Measurements from ENCODE around the gene USP48.
"Not testable (repeated sequence)": the region's sequence is repeated elsewhere in the genome, so short reads cannot be mapped to it uniquely, and the experiment has no call there.

The USP48 gene

GRCh38 chr1:21680381-21680780, 102.6 kb downstream of the USP48 start:
- TF ChIP-seq, protein P1, sequence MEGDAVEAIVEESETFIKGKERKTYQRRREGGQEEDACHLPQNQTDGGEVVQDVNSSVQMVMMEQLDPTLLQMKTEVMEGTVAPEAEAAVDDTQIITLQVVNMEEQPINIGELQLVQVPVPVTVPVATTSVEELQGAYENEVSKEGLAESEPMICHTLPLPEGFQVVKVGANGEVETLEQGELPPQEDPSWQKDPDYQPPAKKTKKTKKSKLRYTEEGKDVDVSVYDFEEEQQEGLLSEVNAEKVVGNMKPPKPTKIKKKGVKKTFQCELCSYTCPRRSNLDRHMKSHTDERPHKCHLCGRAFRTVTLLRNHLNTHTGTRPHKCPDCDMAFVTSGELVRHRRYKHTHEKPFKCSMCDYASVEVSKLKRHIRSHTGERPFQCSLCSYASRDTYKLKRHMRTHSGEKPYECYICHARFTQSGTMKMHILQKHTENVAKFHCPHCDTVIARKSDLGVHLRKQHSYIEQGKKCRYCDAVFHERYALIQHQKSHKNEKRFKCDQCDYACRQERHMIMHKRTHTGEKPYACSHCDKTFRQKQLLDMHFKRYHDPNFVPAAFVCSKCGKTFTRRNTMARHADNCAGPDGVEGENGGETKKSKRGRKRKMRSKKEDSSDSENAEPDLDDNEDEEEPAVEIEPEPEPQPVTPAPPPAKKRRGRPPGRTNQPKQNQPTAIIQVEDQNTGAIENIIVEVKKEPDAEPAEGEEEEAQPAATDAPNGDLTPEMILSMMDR (IDR thresholded peaks at IDR 0.05; ENCODE audit: low read depth, low read length), result no peak
- no peak for TF ChIP-seq EZH2phosphoT487 (IDR thresholded peaks at IDR 0.05; ENCODE audit: low read depth)
- H3K9me3 ChIP-seq (ENCODE audit: insufficient read depth, low read length), result no peaks in the 10 kb centered on the region
- H4K20me1 ChIP-seq (ENCODE audit: insufficient read depth, low read length), result no peaks in the 10 kb centered on the region

DNA sequence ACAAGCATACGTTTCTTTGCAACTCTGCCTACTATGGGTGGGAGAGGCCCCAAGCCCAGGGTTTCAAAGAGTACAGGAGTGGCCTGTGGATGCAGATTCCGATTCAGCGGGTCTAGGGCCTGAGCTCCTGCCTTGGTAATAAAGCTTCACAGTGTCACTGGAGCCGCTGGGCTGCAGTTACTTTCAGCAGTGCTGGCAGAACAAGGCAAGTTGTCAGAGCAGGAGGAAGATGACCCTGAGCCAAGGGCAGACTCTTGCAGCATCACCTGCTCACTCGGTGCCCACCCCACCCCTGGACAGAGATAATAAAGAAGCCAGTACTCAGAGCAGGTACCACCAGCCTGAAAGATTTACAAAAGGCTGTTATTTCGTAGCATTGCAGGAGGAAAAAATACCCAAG, 105.8 kb downstream of the USP48 start:
- H3K36me3 ChIP-seq (replicated peaks; ENCODE audit: low read depth, low read length), result no peaks in the 10 kb centered on the region
- no peak overlapping the region for H3K4me3 ChIP-seq (ENCODE audit: low read length)
- no peaks in the 10 kb centered on the region for H3K27me3 ChIP-seq (ENCODE audit: low read depth, low read length)
- TF ChIP-seq, protein P1 (IDR thresholded peaks at IDR 0.05; ENCODE audit: low read depth, low read length), result no peak
- no peak for TF ChIP-seq EZH2phosphoT487 (IDR thresholded peaks at IDR 0.05; ENCODE audit: low read depth)
- no peak overlapping the region for H3K4me2 ChIP-seq (ENCODE audit: low read length)
- no peaks in the 10 kb centered on the region for H4K20me1 ChIP-seq (ENCODE audit: insufficient read depth, low read length)
- no peaks in the 10 kb centered on the region for H3K9me3 ChIP-seq (ENCODE audit: insufficient read depth, low read length)
- H3K9ac ChIP-seq (ENCODE audit: low read length), result no peak overlapping the region
- no peaks in the 10 kb centered on the region for H3K79me2 ChIP-seq (ENCODE audit: low read length)
- no peak overlapping the region for H3K27ac ChIP-seq (ENCODE audit: low read length)
- no peak overlapping the region for H2AFZ ChIP-seq (ENCODE audit: low read depth, low read length)
- H3K4me1 ChIP-seq (ENCODE audit: low read length), result no peaks in the 10 kb centered on the region

More at GRCh38 chr1:21680381-21680780, 102.6 kb downstream of the USP48 start:
- Histone ChIP-seq H2AFZ (ENCODE audit: low read depth, low read length) (no peak overlapping the region), H3K27ac (ENCODE audit: low read length) (no peak overlapping the region), H3K27me3 (ENCODE audit: low read depth, low read length) (no peaks in the 10 kb centered on the region), H3K4me2 (ENCODE audit: low read length) (no peak overlapping the region), H3K9ac (ENCODE audit: low read length) (no peak overlapping the region), H3K4me1 (ENCODE audit: low read length) (no peaks in the 10 kb centered on the region), H3K79me2 (ENCODE audit: low read length) (no peaks in the 10 kb centered on the region), H3K36me3 (replicated peaks; ENCODE audit: low read depth, low read length) (no peaks in the 10 kb centered on the region), H3K4me3 (ENCODE audit: low read length) (no peak overlapping the region)

GRCh38 chr1:21674957-21675356, 108.0 kb downstream of the USP48 start:
- no peak overlapping the region for H2AFZ ChIP-seq (ENCODE audit: low read depth, low read length)
- H3K9ac ChIP-seq (ENCODE audit: low read length), result no peak overlapping the region
- H4K20me1 ChIP-seq (ENCODE audit: insufficient read depth, low read length), result no peaks in the 10 kb centered on the region
- no peaks in the 10 kb centered on the region for H3K36me3 ChIP-seq (replicated peaks; ENCODE audit: low read depth, low read length)
- H3K4me3 ChIP-seq (ENCODE audit: low read length), result no peak overlapping the region
- H3K27me3 ChIP-seq (ENCODE audit: low read depth, low read length), result no peaks in the 10 kb centered on the region
- H3K27ac ChIP-seq (ENCODE audit: low read length), result no peak overlapping the region
- H3K4me2 ChIP-seq (ENCODE audit: low read length), result no peak overlapping the region
- no peaks in the 10 kb centered on the region for H3K79me2 ChIP-seq (ENCODE audit: low read length)
- no peaks in the 10 kb centered on the region for H3K9me3 ChIP-seq (ENCODE audit: insufficient read depth, low read length)
- TF ChIP-seq, protein P1 (IDR thresholded peaks at IDR 0.05; ENCODE audit: low read depth, low read length), result no peak
- no peak for TF ChIP-seq EZH2phosphoT487 (IDR thresholded peaks at IDR 0.05; ENCODE audit: low read depth)
- no peaks in the 10 kb centered on the region for H3K4me1 ChIP-seq (ENCODE audit: low read length)

DNA sequence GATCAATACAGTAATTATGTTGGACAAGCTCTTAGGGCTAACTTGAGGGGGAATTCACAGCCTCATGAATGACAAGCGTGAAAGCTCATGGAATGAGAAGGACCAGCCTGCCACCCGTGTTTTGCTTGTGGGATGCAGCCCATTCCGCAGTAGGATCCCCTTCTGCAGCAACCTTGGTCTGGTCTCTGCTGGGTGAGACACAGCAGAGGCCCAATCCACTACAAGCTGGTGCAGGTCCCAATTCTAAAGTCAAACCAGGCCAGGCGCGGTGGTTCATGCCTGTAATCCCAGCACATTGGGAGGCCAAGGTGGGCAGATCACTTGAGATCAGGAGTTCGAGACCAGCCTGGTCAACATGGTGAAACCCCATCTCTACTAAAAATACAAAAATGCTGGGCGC, 109.1 kb downstream of the USP48 start:
- H3K36me3 ChIP-seq (replicated peaks; ENCODE audit: low read depth, low read length); H3K27ac ChIP-seq (ENCODE audit: low read length); H3K4me1 ChIP-seq (ENCODE audit: low read length); H4K20me1 ChIP-seq (ENCODE audit: insufficient read depth, low read length); H3K4me2 ChIP-seq (ENCODE audit: low read length); H2AFZ ChIP-seq (ENCODE audit: low read depth, low read length); H3K27me3 ChIP-seq (ENCODE audit: low read depth, low read length); H3K79me2 ChIP-seq (ENCODE audit: low read length); H3K4me3 ChIP-seq (ENCODE audit: low read length); H3K9me3 ChIP-seq (ENCODE audit: insufficient read depth, low read length); H3K9ac ChIP-seq (ENCODE audit: low read length): not testable (repeated sequence)

DNA sequence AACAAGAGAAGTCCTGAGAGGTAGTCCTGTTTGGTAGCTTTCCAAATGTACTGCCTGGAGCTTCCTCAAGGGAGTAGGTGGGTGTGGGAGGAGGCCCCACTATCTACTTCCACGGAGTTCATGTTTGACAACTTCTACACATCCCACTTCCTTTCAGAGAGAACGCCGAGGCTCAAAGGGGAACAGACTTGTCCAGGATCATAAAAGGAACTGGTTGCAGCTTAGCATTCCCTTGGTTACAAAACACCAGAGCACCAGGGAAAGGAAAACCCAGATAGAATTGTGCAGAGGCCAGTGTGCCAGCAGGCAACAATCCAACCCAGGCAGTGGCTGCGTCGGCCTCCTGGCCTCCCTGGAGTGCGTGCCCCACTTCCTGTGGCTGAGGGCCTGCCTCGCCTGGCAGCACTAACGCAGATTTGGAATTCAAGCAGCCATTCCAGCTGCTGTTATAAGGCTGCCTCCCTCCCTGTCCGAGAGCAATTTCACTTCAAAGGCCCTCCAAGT, 109.6 kb downstream of the USP48 start:
- H3K27ac ChIP-seq (ENCODE audit: low read length), result no peak overlapping the region
- H3K36me3 ChIP-seq (replicated peaks; ENCODE audit: low read depth, low read length), result no peaks in the 10 kb centered on the region
- no peaks in the 10 kb centered on the region for H3K9me3 ChIP-seq (ENCODE audit: insufficient read depth, low read length)
- H3K4me1 ChIP-seq (ENCODE audit: low read length), result no peaks in the 10 kb centered on the region
- H3K79me2 ChIP-seq (ENCODE audit: low read length), result no peaks in the 10 kb centered on the region
- no peak overlapping the region for H2AFZ ChIP-seq (ENCODE audit: low read depth, low read length)
- no peaks in the 10 kb centered on the region for H4K20me1 ChIP-seq (ENCODE audit: insufficient read depth, low read length)
- H3K9ac ChIP-seq (ENCODE audit: low read length), result no peak overlapping the region
- H3K4me2 ChIP-seq (ENCODE audit: low read length), result no peak overlapping the region
- H3K4me3 ChIP-seq (ENCODE audit: low read length), result no peak overlapping the region
- no peaks in the 10 kb centered on the region for H3K27me3 ChIP-seq (ENCODE audit: low read depth, low read length)
- TF ChIP-seq EZH2phosphoT487 (IDR thresholded peaks at IDR 0.05; ENCODE audit: low read depth), result no peak
- TF ChIP-seq, protein P1 (IDR thresholded peaks at IDR 0.05; ENCODE audit: low read depth, low read length), result no peak
